Hepatocyte (in vitro differentiated cells): ENCODE measurements around the gene PLXNA2. TPM values are rescaled to one million over a fixed set of nuclear protein-coding genes. Genes with fewer than 3 reads are reported as not detected.

ENCODE experiments used
- DNase-seq: peaks from one replicate; pipeline ENCODE4 v3.0.0-alpha.2; 2016; ENCODE audit warnings: low spot score
- H2AFZ ChIP-seq: fragments of 200-600 bp; sonication (generic); 2 replicates; pipeline ENCODE4 v1.6.0; 2016; ENCODE audit warnings: antibody characterized with exemption, mild to moderate bottlenecking
- H3K27ac ChIP-seq: fragments of 200-600 bp; sonication (generic); 2 replicates; pipeline ENCODE4 v1.5.1; 2016; ENCODE audit warnings: mild to moderate bottlenecking
- H3K27me3 ChIP-seq: fragments of 200-600 bp; sonication (generic); 2 replicates; pipeline ENCODE4 v1.6.1; 2016
- H3K36me3 ChIP-seq: fragments of 200-600 bp; sonication (generic); replicated peaks from 2 replicates; pipeline ENCODE4 v1.5.1; 2016; ENCODE audit warnings: low read depth; ENCODE audit not compliant: insufficient read depth
- H3K4me1 ChIP-seq: fragments of 200-600 bp; sonication (generic); 2 replicates; pipeline ENCODE4 v1.5.1; 2016; ENCODE audit warnings: mild to moderate bottlenecking, moderate library complexity; ENCODE audit not compliant: insufficient read depth
- H3K4me2 ChIP-seq: fragments of 200-600 bp; sonication (generic); 2 replicates; pipeline ENCODE4 v1.6.0; 2016
- H3K4me3 ChIP-seq: fragments of 200-600 bp; sonication (generic); 2 replicates; pipeline ENCODE4 v1.5.1; 2016; ENCODE audit warnings: mild to moderate bottlenecking
- H3K79me2 ChIP-seq: fragments of 200-600 bp; sonication (generic); 2 replicates; pipeline ENCODE4 v1.6.0; 2017; ENCODE audit warnings: mild to moderate bottlenecking
- H3K9me2 ChIP-seq: fragments of 200-600 bp; sonication (generic); replicated peaks from 2 replicates; pipeline ENCODE4 v1.6.0; 2017; ENCODE audit warnings: mild to moderate bottlenecking; ENCODE audit not compliant: insufficient read depth
- H3K9me3 ChIP-seq: fragments of 200-600 bp; sonication (generic); 2 replicates; pipeline ENCODE4 v1.5.1; 2016; ENCODE audit warnings: low read depth, mild to moderate bottlenecking
- H4K20me1 ChIP-seq: fragments of 200-600 bp; sonication (generic); 2 replicates; pipeline ENCODE4 v1.6.0; 2016; ENCODE audit warnings: mild to moderate bottlenecking; ENCODE audit not compliant: insufficient read depth, poor library complexity, severe bottlenecking
- CTCF ChIP-seq: fragments of 200-600 bp; sonication (generic); IDR thresholded peaks from 2 replicates; pipeline ENCODE4 v1.5.1; 2016; ENCODE audit warnings: antibody characterized with exemption, mild to moderate bottlenecking; ENCODE audit not compliant: poor library complexity
- EZH2 ChIP-seq: fragments of 200-600 bp; sonication (generic); IDR thresholded peaks from 2 replicates; pipeline ENCODE4 v1.6.1; 2016; ENCODE audit warnings: antibody characterized with exemption, mild to moderate bottlenecking, borderline replicate concordance
- EZH2phosphoT487 ChIP-seq: fragments of 200-600 bp; sonication (generic); IDR thresholded peaks from one replicate; pipeline ENCODE4 v1.6.1; 2018; ENCODE audit warnings: antibody characterized with exemption, mild to moderate bottlenecking, low read depth, moderate library complexity; ENCODE audit not compliant: unreplicated experiment, severe bottlenecking
- WGBS: methylation state at CpG from one replicate; pipeline ENCODE4 v1.1.6; 2016; ENCODE audit warnings: low lambda C conversion rate; ENCODE audit errors: missing lambda C conversion rate; 5-methylcytosine and 5-hydroxymethylcytosine counted together
- polyA plus RNA-seq: library from polyadenylated mRNA; unstranded; fragments of >200 nt; fragmentation: Nextera tagmentation; extraction: Ambion mirVana; gene quantifications from 2 replicates; pipeline ENCODE4 v1.2.1, GENCODE V29; 2016
- total RNA-seq: library from RNA; depleted of rRNA; stranded (reverse); fragments of >200 nt; gene quantifications from 2 replicates; pipeline ENCODE4 v1.2.3, GENCODE V29; 2014

The PLXNA2 gene
- total and polyA plus RNA-seq, 2 experiments from 2014 or later: 9.8 to 13.1 TPM

DNA sequence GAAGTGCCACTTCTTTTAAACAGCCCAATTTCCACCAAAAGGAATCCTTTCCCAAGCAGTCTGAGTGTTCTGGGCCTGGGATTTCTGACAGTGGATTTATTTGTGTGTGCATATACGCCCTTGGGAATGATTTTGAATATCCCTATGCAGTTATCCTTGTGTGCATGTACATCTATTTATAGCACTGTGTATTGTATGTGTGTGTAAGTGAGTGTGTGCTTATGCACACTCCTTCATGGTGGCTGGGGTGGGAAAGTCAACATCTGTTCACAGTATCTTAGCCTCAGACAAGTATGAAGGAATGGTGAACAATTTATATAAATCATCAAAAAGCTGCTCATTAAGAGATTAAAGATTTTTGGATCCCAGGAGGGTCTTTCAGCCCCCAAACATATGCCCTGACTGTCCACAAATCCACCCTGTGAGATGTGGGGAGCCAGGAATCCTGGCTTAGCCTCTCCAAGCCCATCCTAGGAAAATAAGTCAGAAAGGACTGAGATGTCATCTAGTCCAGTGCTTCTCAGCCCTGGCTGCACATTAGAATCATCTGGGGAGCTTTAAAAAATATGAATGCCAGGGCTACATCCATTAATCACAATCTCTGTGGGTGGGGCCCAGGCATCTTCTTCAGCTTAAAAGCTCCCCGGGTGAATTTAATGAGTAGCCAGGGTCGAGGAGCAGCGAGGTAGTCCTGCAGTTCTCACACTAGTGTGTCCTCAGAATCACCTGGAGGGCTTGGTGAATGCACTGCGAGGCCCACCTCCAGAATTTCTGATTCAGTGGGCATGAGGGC is 101.4 kb downstream of the PLXNA2 start:
- DNase-seq: no peak
- no peaks in the 10 kb centered on the region for H3K36me3 ChIP-seq
- no peaks in the 10 kb centered on the region for H4K20me1 ChIP-seq
- no peaks in the 10 kb centered on the region for H3K27me3 ChIP-seq
- WGBS: 64% methylated on average over 5 of the region's 5 CpGs
- H3K4me1 ChIP-seq: peaks cover 25% of the 10 kb centered on the region
- H3K9me3 ChIP-seq: no peaks in the 10 kb centered on the region
- H3K27ac ChIP-seq: peak overlapping the region; percentile 80
- H3K79me2 ChIP-seq: peaks cover 2% of the 10 kb centered on the region
- H3K9me2 ChIP-seq: no peaks in the 10 kb centered on the region
- H3K4me2 ChIP-seq: no peak overlapping the region
- TF ChIP-seq EZH2 (no peak), CTCF (no peak), EZH2phosphoT487 (no peak)
- no peak overlapping the region for H2AFZ ChIP-seq
- no peak overlapping the region for H3K4me3 ChIP-seq

- Histone ChIP-seq H3K9me2 (no peaks in the 10 kb centered on the region), H3K27ac (peak overlapping the region; percentile 80), H3K36me3 (no peaks in the 10 kb centered on the region), H3K4me3 (no peak overlapping the region), H3K4me2 (peak overlapping the region; percentile 33), H2AFZ (no peak overlapping the region), H4K20me1 (no peaks in the 10 kb centered on the region), H3K27me3 (no peaks in the 10 kb centered on the region), H3K4me1 (peaks cover 26% of the 10 kb centered on the region), H3K79me2 (peaks cover 2% of the 10 kb centered on the region), H3K9me3 (no peaks in the 10 kb centered on the region)
- TF ChIP-seq CTCF: no peak
- no peak for TF ChIP-seq EZH2phosphoT487
- TF ChIP-seq EZH2: no peak
- DNase-seq: peak; percentile 69
- 42% methylated on average over 5 of the region's 5 CpGs for WGBS
These were observed 102.5 kb downstream of the PLXNA2 start for GRCh38 chr1:208141610-208142192.

- no peaks in the 10 kb centered on the region for H3K9me2 ChIP-seq
- 52% methylated on average over 3 of the region's 3 CpGs for WGBS
- no peak overlapping the region for H3K4me3 ChIP-seq
- no peaks in the 10 kb centered on the region for H3K79me2 ChIP-seq
- no peak for TF ChIP-seq EZH2phosphoT487
- TF ChIP-seq CTCF: no peak
- no peak for TF ChIP-seq EZH2
- no peak overlapping the region for H3K27ac ChIP-seq
- no peaks in the 10 kb centered on the region for H4K20me1 ChIP-seq
- no peak overlapping the region for H2AFZ ChIP-seq
- H3K9me3 ChIP-seq: no peaks in the 10 kb centered on the region
- no peak for DNase-seq
- no peaks in the 10 kb centered on the region for H3K27me3 ChIP-seq
- H3K4me2 ChIP-seq: no peak overlapping the region
- H3K36me3 ChIP-seq: no peaks in the 10 kb centered on the region
- peaks cover 48% of the 10 kb centered on the region for H3K4me1 ChIP-seq
These were observed 104.6 kb downstream of the PLXNA2 start for GRCh38 chr1:208139434-208140045.
